Osteocyte (in vitro differentiated cells): ENCODE data around the gene BTBD17. TPM values are rescaled to one million over a fixed set of nuclear protein-coding genes. Genes with fewer than 3 reads are reported as not detected.

ENCODE experiments used
- DNase-seq: peaks from one replicate; pipeline ENCODE4 v3.0.0; 2021; ENCODE audit warnings: mixed read lengths; ENCODE audit not compliant: unreplicated experiment; ENCODE audit errors: extremely low spot score
- H3K27ac Mint-ChIP-seq: one replicate; pipeline ENCODE4 v1.8.0; 2021; ENCODE audit warnings: mild to moderate bottlenecking, mixed read lengths; ENCODE audit not compliant: unreplicated experiment
- H3K27me3 Mint-ChIP-seq: one replicate; pipeline ENCODE4 v1.8.0; 2021; ENCODE audit warnings: mixed read lengths; ENCODE audit not compliant: unreplicated experiment
- H3K36me3 Mint-ChIP-seq: one replicate; pipeline ENCODE4 v1.8.0; 2021; ENCODE audit warnings: mixed read lengths; ENCODE audit not compliant: unreplicated experiment
- H3K4me1 Mint-ChIP-seq: one replicate; pipeline ENCODE4 v1.8.0; 2021; ENCODE audit warnings: mixed read lengths; ENCODE audit not compliant: unreplicated experiment
- H3K4me3 Mint-ChIP-seq: one replicate; pipeline ENCODE4 v1.8.0; 2021; ENCODE audit warnings: mild to moderate bottlenecking, moderate library complexity, mixed read lengths; ENCODE audit not compliant: unreplicated experiment
- H3K9me3 Mint-ChIP-seq: one replicate; pipeline ENCODE4 v1.8.0; 2021; ENCODE audit warnings: mixed read lengths; ENCODE audit not compliant: unreplicated experiment
- total RNA-seq: library from RNA; stranded (reverse); gene quantifications from 2 replicates; pipeline ENCODE4 v1.2.1, GENCODE V29; 2021
- TF ChIP-seq, protein P1 (sequence below): fragments of 200-600 bp; sonication (generic); IDR thresholded peaks from 2 replicates; pipeline ENCODE4 v1.5.0; 2021; ENCODE audit warnings: antibody characterized with exemption, mild to moderate bottlenecking, moderate library complexity

Gene BTBD17
- total RNA-seq, 1 donor from 2014 or later, result not detected

- Mint-ChIP-seq H3K9me3 (no peaks in the 10 kb centered on the region), H3K4me3 (no peak overlapping the region), H3K27ac (no peak overlapping the region), H3K27me3 (peaks cover 13% of the 10 kb centered on the region), H3K36me3 (no peaks in the 10 kb centered on the region), H3K4me1 (peaks cover 1% of the 10 kb centered on the region)
- TF ChIP-seq, protein P1, sequence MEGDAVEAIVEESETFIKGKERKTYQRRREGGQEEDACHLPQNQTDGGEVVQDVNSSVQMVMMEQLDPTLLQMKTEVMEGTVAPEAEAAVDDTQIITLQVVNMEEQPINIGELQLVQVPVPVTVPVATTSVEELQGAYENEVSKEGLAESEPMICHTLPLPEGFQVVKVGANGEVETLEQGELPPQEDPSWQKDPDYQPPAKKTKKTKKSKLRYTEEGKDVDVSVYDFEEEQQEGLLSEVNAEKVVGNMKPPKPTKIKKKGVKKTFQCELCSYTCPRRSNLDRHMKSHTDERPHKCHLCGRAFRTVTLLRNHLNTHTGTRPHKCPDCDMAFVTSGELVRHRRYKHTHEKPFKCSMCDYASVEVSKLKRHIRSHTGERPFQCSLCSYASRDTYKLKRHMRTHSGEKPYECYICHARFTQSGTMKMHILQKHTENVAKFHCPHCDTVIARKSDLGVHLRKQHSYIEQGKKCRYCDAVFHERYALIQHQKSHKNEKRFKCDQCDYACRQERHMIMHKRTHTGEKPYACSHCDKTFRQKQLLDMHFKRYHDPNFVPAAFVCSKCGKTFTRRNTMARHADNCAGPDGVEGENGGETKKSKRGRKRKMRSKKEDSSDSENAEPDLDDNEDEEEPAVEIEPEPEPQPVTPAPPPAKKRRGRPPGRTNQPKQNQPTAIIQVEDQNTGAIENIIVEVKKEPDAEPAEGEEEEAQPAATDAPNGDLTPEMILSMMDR, result no peak
- DNase-seq, result no peak
Measured at GRCh38 chr17:74387365-74388218, 25.9 kb upstream of the BTBD17 start.

DNA sequence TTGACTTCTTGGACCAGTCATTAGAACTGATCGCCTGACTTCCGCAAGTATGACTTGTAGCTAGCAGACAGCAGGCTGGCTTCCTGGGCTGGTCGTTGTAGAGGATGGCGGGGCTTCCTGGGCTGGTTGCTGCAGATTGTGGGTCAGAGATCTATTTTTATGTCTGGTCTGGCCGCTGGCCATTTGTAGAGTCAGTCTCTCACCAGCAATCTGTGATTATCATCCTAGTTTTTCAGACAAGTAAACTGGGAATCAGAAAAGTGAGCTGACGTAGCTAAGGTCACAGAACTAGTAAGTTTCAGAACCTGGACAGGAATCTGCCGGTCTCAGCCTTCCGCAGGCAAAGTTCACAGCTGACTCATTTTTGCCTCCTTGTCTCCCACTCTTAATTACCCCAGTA lies 24.7 kb upstream of the BTBD17 start:
- DNase-seq, result no peak
- Mint-ChIP-seq H3K4me3 (no peak overlapping the region), H3K27me3 (peaks cover 11% of the 10 kb centered on the region), H3K27ac (no peak overlapping the region), H3K4me1 (peaks cover 1% of the 10 kb centered on the region), H3K9me3 (no peaks in the 10 kb centered on the region), H3K36me3 (no peaks in the 10 kb centered on the region)
- TF ChIP-seq, protein P1, result no peak

DNA sequence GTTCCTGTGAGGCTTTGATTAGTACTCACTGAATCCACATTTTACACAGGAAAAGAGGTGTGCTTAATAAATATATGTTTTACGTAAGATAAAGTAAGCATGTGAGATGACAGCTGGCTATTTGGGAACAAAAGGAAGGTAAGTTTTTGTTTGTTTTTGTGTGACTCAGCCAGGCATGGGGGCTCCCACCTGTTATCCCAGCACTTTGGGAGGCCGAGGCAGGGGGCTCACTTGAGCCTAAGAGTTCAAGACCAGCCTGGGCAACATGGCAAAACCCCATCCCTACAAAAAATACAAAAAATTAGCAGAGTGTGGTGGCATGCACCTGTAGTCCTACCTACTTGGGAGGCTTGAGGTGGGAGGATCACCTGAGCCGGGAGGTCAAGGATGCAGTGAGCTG lies 23.5 kb upstream of the BTBD17 start:
- H3K9me3 Mint-ChIP-seq, result no peaks in the 10 kb centered on the region
- H3K4me1 Mint-ChIP-seq, result peaks cover 1% of the 10 kb centered on the region
- H3K36me3 Mint-ChIP-seq, result no peaks in the 10 kb centered on the region
- peaks cover 6% of the 10 kb centered on the region for H3K27me3 Mint-ChIP-seq
- TF ChIP-seq, protein P1, result no peak
- no peak for DNase-seq
- H3K27ac Mint-ChIP-seq, result no peak overlapping the region
- no peak overlapping the region for H3K4me3 Mint-ChIP-seq

- H3K4me3 Mint-ChIP-seq, result no peak overlapping the region
- H3K27ac Mint-ChIP-seq, result no peak overlapping the region
- no peaks in the 10 kb centered on the region for H3K9me3 Mint-ChIP-seq
- peaks cover 5% of the 10 kb centered on the region for H3K4me1 Mint-ChIP-seq
- no peak for DNase-seq
- H3K27me3 Mint-ChIP-seq, result peaks cover 5% of the 10 kb centered on the region
- TF ChIP-seq, protein P1, result no peak
- no peaks in the 10 kb centered on the region for H3K36me3 Mint-ChIP-seq
Measured at GRCh38 chr17:74383141-74383540, 21.5 kb upstream of the BTBD17 start.

GRCh38 chr17:74380959-74381808 lies 19.5 kb upstream of the BTBD17 start:
- Mint-ChIP-seq H3K4me1 (peaks cover 4% of the 10 kb centered on the region), H3K4me3 (no peak overlapping the region), H3K36me3 (no peaks in the 10 kb centered on the region), H3K27ac (no peak overlapping the region), H3K9me3 (no peaks in the 10 kb centered on the region), H3K27me3 (peaks cover 17% of the 10 kb centered on the region)
- no peak for DNase-seq
- TF ChIP-seq, protein P1, result no peak
